Lower leg skin (tissue), 4 donors: ENCODE data around the gene POLR3B. TPM values are rescaled to one million over a fixed set of nuclear protein-coding genes. Genes with fewer than 3 reads are reported as not detected.

Experiments
- DNase-seq, 2 donors: peaks; one replicate each; pipeline ENCODE4 v3.0.0-alpha.2; 2019; ENCODE audit warnings: low spot score in 2 of 2
- H3K4me3 ChIP-seq: fragments of 200-600 bp; sonication (generic); 2 replicates; pipeline ENCODE4 v1.5.1; 2017; ENCODE audit warnings: mild to moderate bottlenecking, low read depth; ENCODE audit not compliant: poor library complexity, severe bottlenecking
- CTCF ChIP-seq, 3 donors: fragments of 450-650 bp; IDR thresholded peaks; one replicate each; pipeline ENCODE4 v1.5.1; 2016; ENCODE audit warnings: antibody characterized with exemption in 3 of 3, mild to moderate bottlenecking in 3 of 3, moderate library complexity in 2 of 3
- POLR2A ChIP-seq, 2 donors: fragments of 450-650 bp; IDR thresholded peaks; one replicate each; pipeline ENCODE4 v1.6.1; 2016 to 2017; ENCODE audit warnings: antibody characterized with exemption in 2 of 2, mild to moderate bottlenecking in 1 of 2, moderate library complexity in 1 of 2
- WGBS, 2 donors: methylation state at CpG; one replicate each; pipeline ENCODE4 v1.1.5; 2018; 5-methylcytosine and 5-hydroxymethylcytosine counted together
- intact Hi-C: fragments of 100-400 bp; cut with DNase I; formaldehyde crosslinking; loops from one replicate; pipeline ENCODE4 v1.15.0; 2023; ENCODE audit warnings: low total_unique reads
- total RNA-seq, 4 donors: library from RNA; depleted of rRNA; stranded (reverse); fragments of >200 nt; gene quantifications; one replicate each; pipeline ENCODE4 v1.1.0, GENCODE V29; 2016

The POLR3B gene
- total RNA-seq, 4 donors from 2014 or later: 9.4 to 12.9 (median 12.1) TPM

- WGBS, 2 donors: 86 to 93% methylated on average over 2 of the region's 2 CpGs
- intact Hi-C loops: no loop called here
- TF ChIP-seq CTCF (IDR thresholded peaks at IDR 0.05) (no peak), POLR2A (IDR thresholded peaks at IDR 0.05) (no peak)
- no peak overlapping the region for H3K4me3 ChIP-seq
- no peak for DNase-seq
Measured at GRCh38 chr12:106508966-106509365, 151.4 kb downstream of the POLR3B start.

GRCh38 chr12:106511365-106511764 is 153.8 kb downstream of the POLR3B start:
- 66 to 75% methylated on average over 5 of the region's 5 CpGs for whole genome bisulfite sequencing, 2 donors
- no peak overlapping the region for H3K4me3 ChIP-seq
- no peak for DNase-seq
- intact Hi-C loops: no loop called here
- no peak for TF ChIP-seq CTCF (IDR thresholded peaks at IDR 0.05)
- no peak for TF ChIP-seq POLR2A (IDR thresholded peaks at IDR 0.05)

GRCh38 chr12:106517314-106517713 is 159.8 kb downstream of the POLR3B start:
- intact Hi-C loops: no loop called here
- no peak for TF ChIP-seq CTCF (IDR thresholded peaks at IDR 0.05)
- TF ChIP-seq POLR2A (IDR thresholded peaks at IDR 0.05): no peak
- DNase-seq: no peak
- H3K4me3 ChIP-seq: no peak overlapping the region
- 60 to 63% methylated on average over 1 of the region's 1 CpG for WGBS, 2 donors

GRCh38 chr12:106519607-106520021 is 162.1 kb downstream of the POLR3B start:
- no peak for DNase-seq
- H3K4me3 ChIP-seq: no peak overlapping the region
- WGBS, 2 donors: 57 to 58% methylated on average over 9 of the region's 9 CpGs
- TF ChIP-seq POLR2A (IDR thresholded peaks at IDR 0.05): no peak
- no peak for TF ChIP-seq CTCF (IDR thresholded peaks at IDR 0.05)
- intact Hi-C loops: no loop called here

- DNase-seq: no peak
- intact Hi-C loops: no loop called here
- H3K4me3 ChIP-seq: no peak overlapping the region
- TF ChIP-seq POLR2A (IDR thresholded peaks at IDR 0.05): no peak
- no peak for TF ChIP-seq CTCF (IDR thresholded peaks at IDR 0.05)
- 92 to 93% methylated on average over 4 of the region's 4 CpGs for WGBS, 2 donors
Measured at GRCh38 chr12:106521901-106522300, 164.4 kb downstream of the POLR3B start.

- no peak overlapping the region for H3K4me3 ChIP-seq
- WGBS, 2 donors: 65 to 78% methylated on average over 3 of the region's 3 CpGs
- intact Hi-C loops: no loop called here
- TF ChIP-seq POLR2A (IDR thresholded peaks at IDR 0.05) (no peak), CTCF (IDR thresholded peaks at IDR 0.05) (no peak)
- no peak for DNase-seq
Measured at GRCh38 chr12:106522708-106523107, 165.2 kb downstream of the POLR3B start.
